ENCODE results near the gene ZNF791. TPM values are rescaled to one million over a fixed set of nuclear protein-coding genes. Genes with fewer than 3 reads are reported as not detected.
A peak's percentile ranks its signal among the peaks of the same experiment; 100 is the strongest.
"Not testable (repeated sequence)": the region's sequence is repeated elsewhere in the genome, so short reads cannot be mapped to it uniquely, and the experiment has no call there.

The ZNF791 gene
- total RNA-seq, 1 donor from 2014 or later = 27.6 TPM

- DNase-seq = no peak
Measured at GRCh38 chr19:12636631-12637030, 25.9 kb downstream of the ZNF791 start.

- no peak for DNase-seq
Measured at GRCh38 chr19:12638611-12639182, 28.0 kb downstream of the ZNF791 start.

DNA sequence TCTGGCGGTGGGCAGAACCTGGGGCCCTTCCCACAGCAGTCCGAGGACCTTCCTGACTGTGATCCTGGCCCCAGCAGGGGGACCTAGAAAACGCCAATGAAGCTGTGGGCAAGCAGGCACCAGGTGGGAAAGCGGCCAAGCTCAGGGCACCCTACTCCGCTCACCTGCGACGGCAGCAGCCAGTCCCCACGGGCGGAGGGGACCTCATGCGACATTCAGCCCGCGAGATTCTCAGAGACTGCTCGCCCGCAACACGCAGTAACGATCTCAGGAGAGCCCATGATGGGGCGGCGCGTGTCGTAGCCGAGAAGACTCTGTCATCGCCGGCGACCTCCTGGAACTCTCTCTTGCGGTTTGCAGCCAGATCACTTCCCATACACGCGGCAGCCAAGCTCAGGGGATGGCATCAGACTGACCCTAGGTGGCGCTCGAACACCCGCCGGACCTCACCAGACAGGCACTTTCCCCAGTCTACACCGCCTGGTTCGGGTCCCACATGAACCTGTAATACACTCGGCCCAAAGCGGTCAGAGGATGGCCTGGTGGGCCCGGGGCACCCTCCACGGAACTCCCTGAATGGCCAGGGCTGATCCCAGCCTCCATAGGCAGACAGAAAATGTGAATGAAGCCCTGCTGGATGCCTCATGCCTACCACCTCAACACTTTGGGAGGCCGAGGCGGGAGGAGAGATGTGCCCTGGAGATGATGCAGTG, 29.3 kb downstream of the ZNF791 start:
- peak; percentile 44 for DNase-seq

DNA sequence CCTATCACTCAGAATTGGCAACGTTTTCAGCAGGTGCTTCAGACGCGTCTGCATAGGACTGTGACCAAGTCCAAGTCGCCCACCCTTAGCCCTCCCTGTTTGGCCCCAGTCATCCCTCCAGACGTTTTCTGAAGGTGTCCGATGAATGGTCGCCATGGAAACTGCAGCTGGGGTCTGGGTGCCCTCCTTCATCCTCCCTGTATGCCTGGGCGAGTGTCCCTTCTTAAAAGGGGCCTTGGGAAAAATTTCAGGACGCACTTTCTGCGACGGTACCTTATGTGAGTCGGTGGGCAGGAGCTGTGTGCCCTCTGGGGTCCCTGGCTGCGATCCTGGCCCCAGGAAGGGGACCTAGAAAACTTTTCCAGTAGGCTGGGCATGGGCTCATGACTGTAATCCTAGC, 30.7 kb downstream of the ZNF791 start:
- no peak for DNase-seq

DNA sequence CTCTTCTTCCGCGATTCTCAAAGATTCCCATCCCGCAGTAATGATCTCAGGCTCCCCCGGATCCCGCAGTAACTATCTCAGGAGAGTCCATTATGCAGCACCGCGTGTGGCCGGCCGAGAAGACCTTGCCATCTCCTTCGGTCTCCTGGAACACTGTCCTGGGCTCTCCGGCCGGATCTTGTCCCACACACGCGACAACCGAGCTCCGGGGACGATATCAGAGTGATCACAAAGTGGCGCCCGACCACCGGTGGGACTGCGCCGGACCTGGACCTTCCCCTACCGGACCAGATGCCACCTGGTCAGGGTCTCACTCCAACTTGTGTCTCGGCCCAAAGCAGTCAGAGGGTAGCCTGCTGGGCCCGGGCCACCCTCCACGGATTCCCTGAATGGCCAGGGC, 31.8 kb downstream of the ZNF791 start:
- no peak for DNase-seq

DNA sequence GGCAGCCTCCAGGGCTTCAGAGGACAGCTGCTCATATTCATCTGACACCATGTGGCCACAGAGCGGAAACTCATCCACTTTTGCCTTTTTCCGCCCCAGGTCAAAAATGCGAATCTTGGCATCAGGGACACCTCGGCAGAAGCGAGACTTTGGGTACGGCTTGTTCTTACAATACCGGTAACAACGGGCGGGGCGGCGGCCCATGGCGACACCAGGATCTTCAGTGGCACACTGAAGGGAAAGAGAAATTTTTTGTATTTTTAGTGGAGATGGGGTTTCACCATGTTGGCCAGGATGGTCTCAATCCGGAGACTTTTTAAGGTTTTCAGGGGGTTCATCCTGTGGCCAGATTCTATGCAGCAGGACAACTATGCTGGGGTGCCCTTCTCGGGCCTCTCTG, 33.0 kb downstream of the ZNF791 start:
- DNase-seq = not testable (repeated sequence)

GRCh38 chr19:12646551-12646950, 35.8 kb downstream of the ZNF791 start:
- no peak for DNase-seq

- DNase-seq = no peak
Measured at GRCh38 chr19:12647047-12647446, 36.3 kb downstream of the ZNF791 start.

- DNase-seq = no peak
Measured at GRCh38 chr19:12647490-12648071, 36.9 kb downstream of the ZNF791 start.

GRCh38 chr19:12648088-12648487, 37.4 kb downstream of the ZNF791 start:
- DNase-seq = no peak

GRCh38 chr19:12649941-12650340, 39.2 kb downstream of the ZNF791 start:
- DNase-seq = no peak

DNA sequence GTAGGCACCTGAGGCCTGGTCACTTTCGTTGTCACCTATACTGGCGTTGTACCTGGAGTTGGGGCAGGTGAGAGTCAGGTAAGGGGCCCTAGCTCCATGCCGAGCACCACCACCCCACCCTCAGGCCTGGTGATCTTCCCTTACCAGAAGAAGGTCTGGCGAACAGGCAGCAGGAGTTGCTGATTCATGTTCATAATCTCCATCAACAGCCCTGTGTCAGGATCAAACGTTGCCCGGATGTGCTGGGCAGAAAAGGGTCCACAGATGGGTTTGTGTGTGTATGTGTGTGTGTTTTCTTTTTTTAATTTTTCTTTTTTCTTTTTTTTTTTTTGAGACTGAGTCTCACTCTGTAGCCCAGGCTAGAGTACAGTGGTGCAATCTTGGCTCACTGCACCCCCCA, 41.5 kb downstream of the ZNF791 start:
- no peak for DNase-seq

DNA sequence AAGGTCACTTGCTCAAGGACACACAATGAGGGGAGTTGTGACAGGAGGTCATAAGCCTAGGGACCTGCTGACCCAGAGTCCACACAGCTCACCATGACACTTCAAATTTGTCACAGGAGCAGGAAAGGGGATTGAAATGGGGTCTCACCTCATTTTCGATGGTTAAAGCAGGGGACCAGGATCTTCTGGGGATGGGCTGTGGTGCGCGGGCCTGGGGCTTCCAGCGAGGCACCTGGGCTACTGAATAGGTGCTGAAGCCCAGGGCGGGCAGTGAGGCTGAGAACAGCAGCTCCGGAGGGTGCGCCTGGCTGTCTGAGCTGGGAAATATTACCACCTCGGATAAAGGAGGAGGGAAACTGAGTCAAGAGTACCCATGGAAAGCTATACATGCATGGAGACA, 44.8 kb downstream of the ZNF791 start:
- DNase-seq = no peak

DNA sequence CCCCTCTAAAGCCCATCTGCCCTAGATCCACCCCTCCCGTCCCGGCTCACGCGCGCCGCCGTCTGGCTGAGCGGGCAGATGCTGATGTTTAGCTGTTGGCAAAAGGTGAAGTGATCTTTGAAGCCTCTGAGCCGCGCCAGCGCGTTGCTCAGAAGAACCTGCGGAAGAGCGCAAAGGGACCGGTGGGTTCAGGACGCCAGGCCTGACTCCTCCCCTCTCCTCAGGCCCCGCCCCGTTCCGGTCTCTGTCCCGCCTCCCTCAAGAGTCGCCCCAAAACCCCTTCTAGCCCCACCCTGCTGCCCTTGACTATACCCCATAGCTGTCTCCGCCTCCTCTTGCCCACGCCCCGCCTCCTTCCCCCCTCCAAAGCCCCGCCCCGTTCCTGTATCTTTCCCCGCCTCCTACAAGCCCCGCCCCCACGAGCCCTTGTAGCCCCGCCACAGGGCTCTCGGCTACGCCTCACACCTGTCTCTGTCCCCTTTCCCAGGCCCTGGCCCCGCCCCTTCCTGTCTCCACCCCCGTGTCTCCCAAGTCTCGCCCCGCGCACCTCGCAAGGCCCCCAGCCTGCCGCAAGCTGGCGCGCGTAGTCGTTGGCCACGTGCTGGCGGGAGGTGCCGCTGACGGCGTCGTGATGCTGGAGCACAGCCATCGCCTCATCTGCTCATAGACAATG, 46.3 kb downstream of the ZNF791 start:
- no peak for DNase-seq

GRCh38 chr19:12657966-12658365, 47.2 kb downstream of the ZNF791 start:
- no peak for DNase-seq

GRCh38 chr19:12660980-12661379, 50.3 kb downstream of the ZNF791 start:
- DNase-seq = no peak

GRCh38 chr19:12664406-12665280, 53.9 kb downstream of the ZNF791 start:
- DNase-seq = no peak

- no peak for DNase-seq
Measured at GRCh38 chr19:12665281-12665573, 54.5 kb downstream of the ZNF791 start.

GRCh38 chr19:12665671-12666264, 55.0 kb downstream of the ZNF791 start:
- DNase-seq = no peak

GRCh38 chr19:12666265-12667048, 55.7 kb downstream of the ZNF791 start, which contains the start of the genes MAN2B1 and WDR83:
TSS of gene MAN2B1 (minus strand) at chr19:12666742. CDS start at chr19:12666701, 41 bp downstream.
TSS of gene WDR83 (plus strand) at chr19:12666807. CDS start at chr19:12669791, 2,984 bp downstream.
- peak; percentile 69 for DNase-seq

GRCh38 chr19:12667731-12668302, 57.1 kb downstream of the ZNF791 start:
- no peak for DNase-seq

Data from occipital lobe (tissue), 2 donors.